HEK293 (cell line): ENCODE data around the gene CAPN7.

Experiments
- CTCF ChIA-PET: fragments of 350-600 bp; formaldehyde crosslinking; extraction: SDS; loops from one replicate; lab custom pipeline; 2021; ENCODE audit warnings: antibody characterized with exemption; lab: Yijun Ruan, JAX
- POLR2A ChIA-PET: fragments of 300-600 bp; formaldehyde crosslinking; extraction: SDS; loops from one replicate; lab custom pipeline; 2020; ENCODE audit warnings: antibody characterized with exemption, inconsistent platforms; lab: Yijun Ruan, JAX
- H3K27ac ChIP-seq: fragments of 200-500 bp; sonication (Bioruptor generic); 2 replicates; pipeline ENCODE4 v1.5.1; 2014; ENCODE audit warnings: low read depth, low read length, control low read depth, inconsistent platforms; ENCODE audit errors: extremely low read depth
- H3K36me3 ChIP-seq, 2 experiments: fragments of 200-500 bp in 1 of 2; sonication (Bioruptor generic) in 1 of 2; 1 replicate in 1 of 2; 2 replicates in 1 of 2; pipeline ENCODE4 v1.5.1; 2014 to 2017; ENCODE audit warnings: inconsistent platforms in 2 of 2, low read length in 2 of 2; ENCODE audit not compliant: control insufficient read depth in 2 of 2, insufficient read depth in 1 of 2
- H3K4me1 ChIP-seq: fragments of 200-500 bp; sonication (Bioruptor generic); 2 replicates; pipeline ENCODE4 v1.5.1; 2014; ENCODE audit warnings: mild to moderate bottlenecking, low read length, inconsistent platforms; ENCODE audit not compliant: control insufficient read depth, insufficient read depth
- H3K4me3 ChIP-seq: 2 replicates; pipeline ENCODE4 v1.5.1; 2011; ENCODE audit warnings: low read depth, mild to moderate bottlenecking, control low read depth, low read length, moderate library complexity
- H3K9me3 ChIP-seq: fragments of 200-500 bp; sonication (Bioruptor generic); 2 replicates; pipeline ENCODE4 v1.5.1; 2014; ENCODE audit warnings: low read depth, low read length, inconsistent platforms; ENCODE audit not compliant: control insufficient read depth, insufficient read depth
- KLF1 ChIP-seq: fragments of 450-650 bp; formaldehyde crosslinking; IDR thresholded peaks from 2 replicates; pipeline ENCODE4 v1.5.1; 2016; ENCODE audit warnings: missing biosample characterization, missing genetic modification characterization
- KLF16 ChIP-seq: fragments of 450-650 bp; formaldehyde crosslinking; IDR thresholded peaks from 2 replicates; pipeline ENCODE4 v1.5.1; 2017; ENCODE audit warnings: missing biosample characterization, missing genetic modification characterization
- OVOL3 ChIP-seq: fragments of 450-650 bp; formaldehyde crosslinking; IDR thresholded peaks from 2 replicates; pipeline ENCODE4 v1.5.1; 2016; ENCODE audit warnings: missing biosample characterization, missing genetic modification characterization
- PRDM6 ChIP-seq: fragments of 450-650 bp; formaldehyde crosslinking; IDR thresholded peaks from 2 replicates; pipeline ENCODE4 v1.5.1; 2017; ENCODE audit warnings: missing biosample characterization, missing genetic modification characterization
- ZIC2 ChIP-seq: fragments of 450-650 bp; formaldehyde crosslinking; IDR thresholded peaks from 2 replicates; pipeline ENCODE4 v1.5.1; 2016; ENCODE audit warnings: missing biosample characterization, missing genetic modification characterization
- ZNF155 ChIP-seq: fragments of 450-650 bp; formaldehyde crosslinking; IDR thresholded peaks from 2 replicates; pipeline ENCODE4 v1.5.1; 2016; ENCODE audit warnings: missing biosample characterization, missing genetic modification characterization
- ZNF24 ChIP-seq: fragments of 450-650 bp; formaldehyde crosslinking; IDR thresholded peaks from 2 replicates; pipeline ENCODE4 v1.5.1; 2016; ENCODE audit warnings: missing biosample characterization, missing genetic modification characterization
- ZNF274 ChIP-seq, 2 experiments: fragments of 200-500 bp in 1 of 2; fragments of 450-650 bp in 1 of 2; sonication (Bioruptor generic) in 1 of 2; formaldehyde crosslinking in 1 of 2; IDR thresholded peaks; 2 replicates each; pipeline versions ENCODE4 v1.5.1 to v1.6.1; 2014 to 2016; ENCODE audit warnings: borderline replicate concordance in 1 of 2, inconsistent platforms in 1 of 2, low read length in 1 of 2, missing biosample characterization in 1 of 2, missing genetic modification characterization in 1 of 2
- ZNF311 ChIP-seq: fragments of 450-650 bp; formaldehyde crosslinking; IDR thresholded peaks from 2 replicates; pipeline ENCODE4 v1.5.1; 2017; ENCODE audit warnings: missing biosample characterization, missing genetic modification characterization, borderline replicate concordance
- ZNF585B ChIP-seq: fragments of 450-650 bp; formaldehyde crosslinking; IDR thresholded peaks from 2 replicates; pipeline ENCODE4 v1.5.1; 2016; ENCODE audit warnings: missing biosample characterization, missing genetic modification characterization
- ZNF623 ChIP-seq: fragments of 450-650 bp; formaldehyde crosslinking; IDR thresholded peaks from 2 replicates; pipeline ENCODE4 v1.5.1; 2016; ENCODE audit warnings: missing biosample characterization, missing genetic modification characterization
- ZNF626 ChIP-seq: fragments of 450-650 bp; sonication (Bioruptor Pico); formaldehyde crosslinking; IDR thresholded peaks from 2 replicates; pipeline ENCODE4 v1.5.1; 2018; ENCODE audit warnings: missing biosample characterization, missing genetic modification characterization, inconsistent platforms
- ZNF629 ChIP-seq: fragments of 450-650 bp; formaldehyde crosslinking; IDR thresholded peaks from 2 replicates; pipeline ENCODE4 v1.5.1; 2017; ENCODE audit warnings: missing biosample characterization, missing genetic modification characterization
- ZNF654 ChIP-seq: fragments of 450-650 bp; formaldehyde crosslinking; IDR thresholded peaks from 2 replicates; pipeline ENCODE4 v1.5.1; 2016; ENCODE audit warnings: low read depth, missing biosample characterization, missing genetic modification characterization
- ZNF658 ChIP-seq: fragments of 450-650 bp; formaldehyde crosslinking; IDR thresholded peaks from 2 replicates; pipeline ENCODE4; 2016; ENCODE audit warnings: missing biosample characterization, missing genetic modification characterization
- ZNF677 ChIP-seq: fragments of 450-650 bp; IDR thresholded peaks from 2 replicates; pipeline ENCODE4 v1.5.0; 2018; ENCODE audit warnings: missing biosample characterization, mild to moderate bottlenecking, missing genetic modification characterization, moderate library complexity
- ZSCAN18 ChIP-seq: fragments of 450-650 bp; formaldehyde crosslinking; IDR thresholded peaks from 2 replicates; pipeline ENCODE4 v1.5.1; 2016; ENCODE audit warnings: missing biosample characterization, missing genetic modification characterization

The CAPN7 gene

GRCh38 chr3:15280853-15281532 is 74.9 kb downstream of the CAPN7 start (continued):
- no peak for TF ChIP-seq ZNF311 (tag by site-specific recombination)
- no peak for TF ChIP-seq KLF1

- no peak for TF ChIP-seq ZNF623 (tag by site-specific recombination)
- TF ChIP-seq ZNF654 (tag by site-specific recombination), result no peak
- TF ChIP-seq ZNF629 (tag by site-specific recombination), result no peak
- no peak for TF ChIP-seq ZNF585B (tag by site-specific recombination)
- no peak for TF ChIP-seq ZNF155 (tag by site-specific recombination)
- TF ChIP-seq OVOL3 (tag by site-specific recombination), result no peak
- TF ChIP-seq ZNF658 (tag by site-specific recombination), result no peak
- CTCF ChIA-PET, result interaction anchor here (0.7 to 3.9 kb wide), 3 partner anchors 12 to 96 kb away, joined by 3 to 19 read pairs (median 4); no protein-coding TSS in a partner anchor
- H3K27ac ChIP-seq, result no peak overlapping the region
Measured at GRCh38 chr3:15281817-15282216, 75.8 kb downstream of the CAPN7 start.

GRCh38 chr3:15283702-15284101 is 77.7 kb downstream of the CAPN7 start:
- Histone ChIP-seq H3K4me1 (peaks cover 4% of the 10 kb centered on the region; the same call in 1 of the 2 replicates), H3K9me3 (no peaks in the 10 kb centered on the region)
- TF ChIP-seq ZNF274 (IDR thresholded peaks at IDR 0.05; ENCODE audit: low read length) (no peak), ZNF274 (tag by site-specific recombination; IDR thresholded peaks at IDR 0.05; ENCODE audit: borderline replicate concordance) (no peak), KLF16 (tag by site-specific recombination) (no peak), ZNF24 (tag by site-specific recombination) (no peak), ZSCAN18 (no peak), ZIC2 (tag by site-specific recombination) (no peak), PRDM6 (tag by site-specific recombination) (no peak), ZNF626 (tag by site-specific recombination) (no peak), ZNF677 (tag by site-specific recombination) (no peak)
- TF ChIP-seq, all 188 proteins: peak for 0
- POLR2A ChIA-PET, result interaction anchor here (1.3 kb wide), 1 partner anchor 49 kb away, joined by 4 read pairs; the partner anchor contains the start of gene SH3BP5
- Histone ChIP-seq H3K27ac (no peak overlapping the region), H3K4me3 (no peak overlapping the region), H3K36me3 (no peaks in the 10 kb centered on the region)
- CTCF ChIA-PET, result interaction anchor here (3.9 kb wide), 1 partner anchor 16 kb away, joined by 19 read pairs; no protein-coding TSS in a partner anchor

More at GRCh38 chr3:15281817-15282216, 75.8 kb downstream of the CAPN7 start:
- no peaks in the 10 kb centered on the region for H3K9me3 ChIP-seq
- no peak overlapping the region for H3K4me3 ChIP-seq
- H3K4me1 ChIP-seq, result peaks cover 4% of the 10 kb centered on the region; the same call in 1 of the 2 replicates
- H3K36me3 ChIP-seq, result no peaks in the 10 kb centered on the region
- POLR2A ChIA-PET, result no interaction called here
